SJCRH30 (cell line): ENCODE data around the gene PRR16. TPM values are rescaled to one million over a fixed set of nuclear protein-coding genes. Genes with fewer than 3 reads are reported as not detected.
"Not testable (repeated sequence)": the region's sequence is repeated elsewhere in the genome, so short reads cannot be mapped to it uniquely, and the experiment has no call there.

Experiments used
- DNase-seq, 2 experiments: peaks; one replicate each; pipeline ENCODE4 v3.0.0-alpha.2; 2015 to 2020
- H3K27ac ChIP-seq: fragments of 250-450 bp; sonication (Bioruptor Pico); 2 replicates; pipeline ENCODE4 v1.5.1; 2020; ENCODE audit warnings: mild to moderate bottlenecking, moderate library complexity
- H3K27me3 ChIP-seq: fragments of 250-450 bp; sonication (Bioruptor Pico); 2 replicates; pipeline ENCODE4 v1.5.1; 2020; ENCODE audit warnings: mild to moderate bottlenecking, moderate library complexity
- H3K36me3 ChIP-seq: fragments of 250-450 bp; sonication (Bioruptor Pico); 2 replicates; pipeline ENCODE4 v1.5.1; 2020; ENCODE audit warnings: mild to moderate bottlenecking, moderate library complexity
- H3K4me1 ChIP-seq: fragments of 250-450 bp; sonication (Bioruptor Pico); 2 replicates; pipeline ENCODE4 v1.5.1; 2020; ENCODE audit warnings: mild to moderate bottlenecking, moderate library complexity
- H3K4me3 ChIP-seq: fragments of 250-450 bp; sonication (Bioruptor Pico); 2 replicates; pipeline ENCODE4 v1.5.1; 2020; ENCODE audit warnings: mild to moderate bottlenecking, moderate library complexity
- H3K9me3 ChIP-seq: fragments of 250-450 bp; sonication (Bioruptor Pico); replicated peaks from 2 replicates; pipeline ENCODE4 v1.5.1; 2020; ENCODE audit warnings: mild to moderate bottlenecking, moderate library complexity
- total RNA-seq: library from RNA; depleted of rRNA; stranded (reverse); fragments of >200 nt; shearing (Covaris generic); gene quantifications from 2 replicates; pipeline ENCODE4 v1.2.3, GENCODE V29; 2014

The PRR16 gene
- total RNA-seq, 1 experiment from 2014 or later: 0.20 TPM

- DNase-seq: no peak
- H3K4me1 ChIP-seq: no peaks in the 10 kb centered on the region
- no peaks in the 10 kb centered on the region for H3K27me3 ChIP-seq
- H3K36me3 ChIP-seq: no peaks in the 10 kb centered on the region
- H3K4me3 ChIP-seq: no peak overlapping the region
- H3K9me3 ChIP-seq: no peaks in the 10 kb centered on the region
- H3K27ac ChIP-seq: no peak overlapping the region
Observed at GRCh38 chr5:120452471-120452870, 11.6 kb upstream of the PRR16 start.

GRCh38 chr5:120454094-120454798 lies 9.9 kb upstream of the PRR16 start:
- no peak for DNase-seq
- Histone ChIP-seq H3K27ac (no peak overlapping the region), H3K9me3 (no peaks in the 10 kb centered on the region), H3K27me3 (no peaks in the 10 kb centered on the region), H3K4me3 (no peak overlapping the region), H3K4me1 (no peaks in the 10 kb centered on the region), H3K36me3 (no peaks in the 10 kb centered on the region)

GRCh38 chr5:120456006-120456405 lies 8.1 kb upstream of the PRR16 start:
- no peaks in the 10 kb centered on the region for H3K36me3 ChIP-seq
- no peak overlapping the region for H3K27ac ChIP-seq
- H3K4me1 ChIP-seq: no peaks in the 10 kb centered on the region
- no peak for DNase-seq
- no peaks in the 10 kb centered on the region for H3K9me3 ChIP-seq
- no peaks in the 10 kb centered on the region for H3K27me3 ChIP-seq
- H3K4me3 ChIP-seq: no peak overlapping the region

- no peaks in the 10 kb centered on the region for H3K36me3 ChIP-seq
- no peaks in the 10 kb centered on the region for H3K27me3 ChIP-seq
- H3K27ac ChIP-seq: no peak overlapping the region
- peak; percentile 57 to 66 for DNase-seq
- peak overlapping the region; percentile 45 for H3K4me3 ChIP-seq
- H3K9me3 ChIP-seq: no peaks in the 10 kb centered on the region
- H3K4me1 ChIP-seq: no peaks in the 10 kb centered on the region
Observed at GRCh38 chr5:120457839-120458507, 6.1 kb upstream of the PRR16 start.

GRCh38 chr5:120458508-120458847 lies 5.6 kb upstream of the PRR16 start:
- not testable (repeated sequence) for DNase-seq, H3K9me3 ChIP-seq, H3K27me3 ChIP-seq, H3K4me3 ChIP-seq, H3K36me3 ChIP-seq, H3K27ac ChIP-seq, H3K4me1 ChIP-seq

- no peak overlapping the region for H3K27ac ChIP-seq
- H3K36me3 ChIP-seq: no peaks in the 10 kb centered on the region
- no peak for DNase-seq
Observed at GRCh38 chr5:120461251-120461650, 2.8 kb upstream of the PRR16 start.

GRCh38 chr5:120463006-120463680 lies 957 bp upstream of the PRR16 start:
- Histone ChIP-seq H3K36me3 (no peaks in the 10 kb centered on the region), H3K4me3 (no peak overlapping the region), H3K9me3 (no peaks in the 10 kb centered on the region), H3K4me1 (0 out of 2 replicates have a peak, but pooled peaks cover 2% of the 10 kb centered on the region), H3K27ac (no peak overlapping the region), H3K27me3 (no peaks in the 10 kb centered on the region)
- DNase-seq: no peak

More at GRCh38 chr5:120461251-120461650, 2.8 kb upstream of the PRR16 start:
- H3K4me1 ChIP-seq: 0 out of 2 replicates have a peak, but pooled peaks cover 2% of the 10 kb centered on the region
- H3K4me3 ChIP-seq: no peak overlapping the region
- no peaks in the 10 kb centered on the region for H3K9me3 ChIP-seq
- no peaks in the 10 kb centered on the region for H3K27me3 ChIP-seq

- no peaks in the 10 kb centered on the region for H3K36me3 ChIP-seq
- no peaks in the 10 kb centered on the region for H3K27me3 ChIP-seq
- H3K27ac ChIP-seq: no peak overlapping the region
- 0 out of 2 replicates have a peak, but pooled peaks cover 2% of the 10 kb centered on the region for H3K4me1 ChIP-seq
- peak overlapping the region; percentile 55 for H3K4me3 ChIP-seq
- H3K9me3 ChIP-seq: no peaks in the 10 kb centered on the region
- peak; percentile 17 to 42 for DNase-seq
Observed at GRCh38 chr5:120464627-120465435, 731 bp downstream of the PRR16 start.

- Histone ChIP-seq H3K27ac (no peak overlapping the region), H3K27me3 (no peaks in the 10 kb centered on the region)
- peak in 1 of 2 experiments; percentile 25 for DNase-seq
Observed at GRCh38 chr5:120465436-120465961, 1.4 kb downstream of the PRR16 start.

GRCh38 chr5:120466341-120467006 lies 2.4 kb downstream of the PRR16 start:
- Histone ChIP-seq H3K4me1 (0 out of 2 replicates have a peak, but pooled peaks cover 2% of the 10 kb centered on the region), H3K9me3 (no peaks in the 10 kb centered on the region), H3K27me3 (no peaks in the 10 kb centered on the region), H3K27ac (no peak overlapping the region), H3K36me3 (no peaks in the 10 kb centered on the region), H3K4me3 (peak overlapping the region; percentile 55; the same call in 1 of the 2 replicates)
- no peak for DNase-seq

More at GRCh38 chr5:120465436-120465961, 1.4 kb downstream of the PRR16 start:
- Histone ChIP-seq H3K4me1 (0 out of 2 replicates have a peak, but pooled peaks cover 2% of the 10 kb centered on the region), H3K9me3 (no peaks in the 10 kb centered on the region), H3K4me3 (peak overlapping the region; percentile 55), H3K36me3 (no peaks in the 10 kb centered on the region)

GRCh38 chr5:120471971-120472370 lies 7.9 kb downstream of the PRR16 start:
- no peaks in the 10 kb centered on the region for H3K4me1 ChIP-seq
- H3K36me3 ChIP-seq: no peaks in the 10 kb centered on the region
- no peak overlapping the region for H3K4me3 ChIP-seq
- no peak for DNase-seq
- no peaks in the 10 kb centered on the region for H3K27me3 ChIP-seq
- no peaks in the 10 kb centered on the region for H3K9me3 ChIP-seq
- H3K27ac ChIP-seq: no peak overlapping the region

- no peak for DNase-seq
- no peaks in the 10 kb centered on the region for H3K27me3 ChIP-seq
- H3K4me3 ChIP-seq: no peak overlapping the region
- no peak overlapping the region for H3K27ac ChIP-seq
- H3K36me3 ChIP-seq: no peaks in the 10 kb centered on the region
- H3K9me3 ChIP-seq: no peaks in the 10 kb centered on the region
- H3K4me1 ChIP-seq: no peaks in the 10 kb centered on the region
Observed at GRCh38 chr5:120472911-120473310, 8.8 kb downstream of the PRR16 start.

GRCh38 chr5:120473332-120473731 lies 9.2 kb downstream of the PRR16 start:
- Histone ChIP-seq H3K9me3 (no peaks in the 10 kb centered on the region), H3K27me3 (no peaks in the 10 kb centered on the region), H3K4me1 (peaks cover under 1% of the 10 kb centered on the region; the same call in 1 of the 2 replicates), H3K27ac (no peak overlapping the region), H3K36me3 (no peaks in the 10 kb centered on the region), H3K4me3 (no peak overlapping the region)
- no peak for DNase-seq

- DNase-seq: no peak
- Histone ChIP-seq H3K4me3 (no peak overlapping the region), H3K4me1 (peaks cover 13% of the 10 kb centered on the region; the same call in 1 of the 2 replicates), H3K9me3 (no peaks in the 10 kb centered on the region), H3K27me3 (no peaks in the 10 kb centered on the region), H3K27ac (no peak overlapping the region), H3K36me3 (no peaks in the 10 kb centered on the region)
Observed at GRCh38 chr5:120476063-120476462, 12.0 kb downstream of the PRR16 start.
